ENCODE measurements around the gene MAP3K15.
"Not testable (repeated sequence)": the region's sequence is repeated elsewhere in the genome, so short reads cannot be mapped to it uniquely, and the experiment has no call there.

Gene MAP3K15

GRCh38 chrX:19532709-19533108 lies 17.4 kb upstream of the MAP3K15 start:
- no peak for DNase-seq (ENCODE audit: low read depth)

GRCh38 chrX:19517965-19518364 lies 2.7 kb upstream of the MAP3K15 start:
- DNase-seq (ENCODE audit: low read depth) = no peak

- no peak for DNase-seq (ENCODE audit: low read depth)
These were observed 352 bp upstream of the MAP3K15 start for GRCh38 chrX:19515615-19516105.

- no peak for DNase-seq (ENCODE audit: low read depth)
These were observed 1.9 kb downstream of the MAP3K15 start for GRCh38 chrX:19513383-19513782.

GRCh38 chrX:19512961-19513360 lies 2.3 kb downstream of the MAP3K15 start:
- no peak for DNase-seq (ENCODE audit: low read depth)

- no peak for DNase-seq (ENCODE audit: low read depth)
These were observed 2.9 kb downstream of the MAP3K15 start for GRCh38 chrX:19512359-19512758.

GRCh38 chrX:19511796-19512195 lies 3.5 kb downstream of the MAP3K15 start:
- DNase-seq (ENCODE audit: low read depth) = not testable (repeated sequence)

GRCh38 chrX:19496711-19497110 lies 18.6 kb downstream of the MAP3K15 start:
- DNase-seq (ENCODE audit: low read depth) = no peak

GRCh38 chrX:19487520-19488200 lies 27.6 kb downstream of the MAP3K15 start:
- no peak for DNase-seq (ENCODE audit: low read depth)

GRCh38 chrX:19479458-19479857 lies 35.9 kb downstream of the MAP3K15 start:
- DNase-seq (ENCODE audit: low read depth) = no peak

- not testable (repeated sequence) for DNase-seq (ENCODE audit: low read depth)
These were observed 46.9 kb downstream of the MAP3K15 start for GRCh38 chrX:19468383-19468782.

GRCh38 chrX:19462879-19463278 lies 52.4 kb downstream of the MAP3K15 start:
- no peak for DNase-seq (ENCODE audit: low read depth)

- DNase-seq (ENCODE audit: low read depth) = no peak
These were observed 53.1 kb downstream of the MAP3K15 start for GRCh38 chrX:19462231-19462630.

GRCh38 chrX:19457662-19458061 lies 57.6 kb downstream of the MAP3K15 start:
- DNase-seq (ENCODE audit: low read depth) = no peak

- no peak for DNase-seq (ENCODE audit: low read depth)
These were observed 67.2 kb downstream of the MAP3K15 start for GRCh38 chrX:19448077-19448476.

GRCh38 chrX:19446397-19446796 lies 68.9 kb downstream of the MAP3K15 start:
- no peak for DNase-seq (ENCODE audit: low read depth)

- not testable (repeated sequence) for DNase-seq (ENCODE audit: low read depth)
These were observed 69.5 kb downstream of the MAP3K15 start for GRCh38 chrX:19445772-19446171.

GRCh38 chrX:19443869-19444526 lies 71.3 kb downstream of the MAP3K15 start:
- no peak for DNase-seq (ENCODE audit: low read depth)

GRCh38 chrX:19440713-19441112 lies 74.6 kb downstream of the MAP3K15 start:
- DNase-seq (ENCODE audit: low read depth) = peak; percentile 49

GRCh38 chrX:19422661-19423060 lies 92.6 kb downstream of the MAP3K15 start:
- not testable (repeated sequence) for DNase-seq (ENCODE audit: low read depth)

GRCh38 chrX:19410259-19410658 lies 105.0 kb downstream of the MAP3K15 start:
- no peak for DNase-seq (ENCODE audit: low read depth)

GRCh38 chrX:19403696-19404095 lies 111.6 kb downstream of the MAP3K15 start:
- DNase-seq (ENCODE audit: low read depth) = no peak

GRCh38 chrX:19392703-19393102 lies 122.6 kb downstream of the MAP3K15 start:
- no peak for DNase-seq (ENCODE audit: low read depth)

GRCh38 chrX:19392078-19392477 lies 123.2 kb downstream of the MAP3K15 start:
- no peak for DNase-seq (ENCODE audit: low read depth)

Data from iris pigment epithelial cell (primary cell).